ENCODE measurements around the gene TMEM11.

DNA sequence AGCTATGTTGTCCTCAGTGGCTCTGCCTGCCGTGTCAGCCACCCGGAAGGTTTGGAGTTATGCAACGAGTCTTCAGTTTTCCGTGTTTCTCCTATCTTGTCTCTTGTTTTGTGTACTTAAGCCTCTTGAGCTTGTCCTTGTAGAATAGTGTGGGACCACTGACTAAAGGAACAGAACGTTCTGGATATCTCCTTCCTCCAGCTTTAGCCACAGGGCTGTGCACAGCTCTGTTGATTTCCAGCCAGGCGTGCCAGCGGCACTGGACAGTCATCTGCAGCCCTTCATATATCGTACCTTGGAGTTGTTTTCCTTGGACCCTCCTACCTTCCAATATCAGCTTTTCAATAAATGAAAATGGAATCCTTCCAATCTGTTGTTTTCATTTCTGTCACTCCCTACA lies 39.8 kb downstream of the TMEM11 start:
- TF ChIP-seq, protein P1, sequence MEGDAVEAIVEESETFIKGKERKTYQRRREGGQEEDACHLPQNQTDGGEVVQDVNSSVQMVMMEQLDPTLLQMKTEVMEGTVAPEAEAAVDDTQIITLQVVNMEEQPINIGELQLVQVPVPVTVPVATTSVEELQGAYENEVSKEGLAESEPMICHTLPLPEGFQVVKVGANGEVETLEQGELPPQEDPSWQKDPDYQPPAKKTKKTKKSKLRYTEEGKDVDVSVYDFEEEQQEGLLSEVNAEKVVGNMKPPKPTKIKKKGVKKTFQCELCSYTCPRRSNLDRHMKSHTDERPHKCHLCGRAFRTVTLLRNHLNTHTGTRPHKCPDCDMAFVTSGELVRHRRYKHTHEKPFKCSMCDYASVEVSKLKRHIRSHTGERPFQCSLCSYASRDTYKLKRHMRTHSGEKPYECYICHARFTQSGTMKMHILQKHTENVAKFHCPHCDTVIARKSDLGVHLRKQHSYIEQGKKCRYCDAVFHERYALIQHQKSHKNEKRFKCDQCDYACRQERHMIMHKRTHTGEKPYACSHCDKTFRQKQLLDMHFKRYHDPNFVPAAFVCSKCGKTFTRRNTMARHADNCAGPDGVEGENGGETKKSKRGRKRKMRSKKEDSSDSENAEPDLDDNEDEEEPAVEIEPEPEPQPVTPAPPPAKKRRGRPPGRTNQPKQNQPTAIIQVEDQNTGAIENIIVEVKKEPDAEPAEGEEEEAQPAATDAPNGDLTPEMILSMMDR (conservative IDR thresholded peaks at IDR 0.05; ENCODE audit: low read length): no peak
- TF ChIP-seq EZH2phosphoT487 (IDR thresholded peaks at IDR 0.05; ENCODE audit: borderline replicate concordance, low read depth, low read length): no peak
